Measurements from ENCODE around the gene TRMT61B. TPM values are rescaled to one million over a fixed set of nuclear protein-coding genes. Genes with fewer than 3 reads are reported as not detected.

TRMT61B gene
- total and polyA plus RNA-seq, 2 experiments from 2014 or later = 34.7 to 52.7 TPM

GRCh38 chr2:28802975-28803429 is 67.1 kb downstream of the TRMT61B start (continued):
- no peak for TF ChIP-seq STAT1 (IDR thresholded peaks at IDR 0.05; ENCODE audit: unreplicated experiment)
- TF ChIP-seq, protein P1, sequence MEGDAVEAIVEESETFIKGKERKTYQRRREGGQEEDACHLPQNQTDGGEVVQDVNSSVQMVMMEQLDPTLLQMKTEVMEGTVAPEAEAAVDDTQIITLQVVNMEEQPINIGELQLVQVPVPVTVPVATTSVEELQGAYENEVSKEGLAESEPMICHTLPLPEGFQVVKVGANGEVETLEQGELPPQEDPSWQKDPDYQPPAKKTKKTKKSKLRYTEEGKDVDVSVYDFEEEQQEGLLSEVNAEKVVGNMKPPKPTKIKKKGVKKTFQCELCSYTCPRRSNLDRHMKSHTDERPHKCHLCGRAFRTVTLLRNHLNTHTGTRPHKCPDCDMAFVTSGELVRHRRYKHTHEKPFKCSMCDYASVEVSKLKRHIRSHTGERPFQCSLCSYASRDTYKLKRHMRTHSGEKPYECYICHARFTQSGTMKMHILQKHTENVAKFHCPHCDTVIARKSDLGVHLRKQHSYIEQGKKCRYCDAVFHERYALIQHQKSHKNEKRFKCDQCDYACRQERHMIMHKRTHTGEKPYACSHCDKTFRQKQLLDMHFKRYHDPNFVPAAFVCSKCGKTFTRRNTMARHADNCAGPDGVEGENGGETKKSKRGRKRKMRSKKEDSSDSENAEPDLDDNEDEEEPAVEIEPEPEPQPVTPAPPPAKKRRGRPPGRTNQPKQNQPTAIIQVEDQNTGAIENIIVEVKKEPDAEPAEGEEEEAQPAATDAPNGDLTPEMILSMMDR (conservative IDR thresholded peaks at IDR 0.05; ENCODE audit: low read depth in 2 of 2) = no peak
- TF ChIP-seq ZNF331 (CRISPR knock-in tag; IDR thresholded peaks at IDR 0.05; ENCODE audit: low read depth) = no peak
- TF ChIP-seq, protein P2, sequence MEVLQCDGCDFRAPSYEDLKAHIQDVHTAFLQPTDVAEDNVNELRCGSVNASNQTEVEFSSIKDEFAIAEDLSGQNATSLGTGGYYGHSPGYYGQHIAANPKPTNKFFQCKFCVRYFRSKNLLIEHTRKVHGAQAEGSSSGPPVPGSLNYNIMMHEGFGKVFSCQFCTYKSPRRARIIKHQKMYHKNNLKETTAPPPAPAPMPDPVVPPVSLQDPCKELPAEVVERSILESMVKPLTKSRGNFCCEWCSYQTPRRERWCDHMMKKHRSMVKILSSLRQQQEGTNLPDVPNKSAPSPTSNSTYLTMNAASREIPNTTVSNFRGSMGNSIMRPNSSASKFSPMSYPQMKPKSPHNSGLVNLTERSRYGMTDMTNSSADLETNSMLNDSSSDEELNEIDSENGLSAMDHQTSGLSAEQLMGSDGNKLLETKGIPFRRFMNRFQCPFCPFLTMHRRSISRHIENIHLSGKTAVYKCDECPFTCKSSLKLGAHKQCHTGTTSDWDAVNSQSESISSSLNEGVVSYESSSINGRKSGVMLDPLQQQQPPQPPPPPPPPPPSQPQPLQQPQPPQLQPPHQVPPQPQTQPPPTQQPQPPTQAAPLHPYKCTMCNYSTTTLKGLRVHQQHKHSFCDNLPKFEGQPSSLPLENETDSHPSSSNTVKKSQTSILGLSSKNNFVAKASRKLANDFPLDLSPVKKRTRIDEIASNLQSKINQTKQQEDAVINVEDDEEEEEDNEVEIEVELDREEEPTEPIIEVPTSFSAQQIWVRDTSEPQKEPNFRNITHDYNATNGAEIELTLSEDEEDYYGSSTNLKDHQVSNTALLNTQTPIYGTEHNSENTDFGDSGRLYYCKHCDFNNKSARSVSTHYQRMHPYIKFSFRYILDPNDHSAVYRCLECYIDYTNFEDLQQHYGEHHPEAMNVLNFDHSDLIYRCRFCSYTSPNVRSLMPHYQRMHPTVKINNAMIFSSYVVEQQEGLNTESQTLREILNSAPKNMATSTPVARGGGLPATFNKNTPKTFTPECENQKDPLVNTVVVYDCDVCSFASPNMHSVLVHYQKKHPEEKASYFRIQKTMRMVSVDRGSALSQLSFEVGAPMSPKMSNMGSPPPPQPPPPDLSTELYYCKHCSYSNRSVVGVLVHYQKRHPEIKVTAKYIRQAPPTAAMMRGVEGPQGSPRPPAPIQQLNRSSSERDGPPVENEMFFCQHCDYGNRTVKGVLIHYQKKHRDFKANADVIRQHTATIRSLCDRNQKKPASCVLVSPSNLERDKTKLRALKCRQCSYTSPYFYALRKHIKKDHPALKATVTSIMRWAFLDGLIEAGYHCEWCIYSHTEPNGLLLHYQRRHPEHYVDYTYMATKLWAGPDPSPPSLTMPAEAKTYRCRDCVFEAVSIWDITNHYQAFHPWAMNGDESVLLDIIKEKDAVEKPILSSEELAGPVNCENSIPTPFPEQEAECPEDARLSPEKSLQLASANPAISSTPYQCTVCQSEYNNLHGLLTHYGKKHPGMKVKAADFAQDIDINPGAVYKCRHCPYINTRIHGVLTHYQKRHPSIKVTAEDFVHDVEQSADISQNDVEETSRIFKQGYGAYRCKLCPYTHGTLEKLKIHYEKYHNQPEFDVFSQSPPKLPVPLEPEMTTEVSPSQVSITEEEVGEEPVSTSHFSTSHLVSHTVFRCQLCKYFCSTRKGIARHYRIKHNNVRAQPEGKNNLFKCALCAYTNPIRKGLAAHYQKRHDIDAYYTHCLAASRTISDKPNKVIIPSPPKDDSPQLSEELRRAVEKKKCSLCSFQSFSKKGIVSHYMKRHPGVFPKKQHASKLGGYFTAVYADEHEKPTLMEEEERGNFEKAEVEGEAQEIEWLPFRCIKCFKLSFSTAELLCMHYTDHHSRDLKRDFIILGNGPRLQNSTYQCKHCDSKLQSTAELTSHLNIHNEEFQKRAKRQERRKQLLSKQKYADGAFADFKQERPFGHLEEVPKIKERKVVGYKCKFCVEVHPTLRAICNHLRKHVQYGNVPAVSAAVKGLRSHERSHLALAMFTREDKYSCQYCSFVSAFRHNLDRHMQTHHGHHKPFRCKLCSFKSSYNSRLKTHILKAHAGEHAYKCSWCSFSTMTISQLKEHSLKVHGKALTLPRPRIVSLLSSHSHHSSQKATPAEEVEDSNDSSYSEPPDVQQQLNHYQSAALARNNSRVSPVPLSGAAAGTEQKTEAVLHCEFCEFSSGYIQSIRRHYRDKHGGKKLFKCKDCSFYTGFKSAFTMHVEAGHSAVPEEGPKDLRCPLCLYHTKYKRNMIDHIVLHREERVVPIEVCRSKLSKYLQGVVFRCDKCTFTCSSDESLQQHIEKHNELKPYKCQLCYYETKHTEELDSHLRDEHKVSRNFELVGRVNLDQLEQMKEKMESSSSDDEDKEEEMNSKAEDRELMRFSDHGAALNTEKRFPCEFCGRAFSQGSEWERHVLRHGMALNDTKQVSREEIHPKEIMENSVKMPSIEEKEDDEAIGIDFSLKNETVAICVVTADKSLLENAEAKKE (CRISPR knock-in tag; IDR thresholded peaks at IDR 0.05) = no peak

DNA sequence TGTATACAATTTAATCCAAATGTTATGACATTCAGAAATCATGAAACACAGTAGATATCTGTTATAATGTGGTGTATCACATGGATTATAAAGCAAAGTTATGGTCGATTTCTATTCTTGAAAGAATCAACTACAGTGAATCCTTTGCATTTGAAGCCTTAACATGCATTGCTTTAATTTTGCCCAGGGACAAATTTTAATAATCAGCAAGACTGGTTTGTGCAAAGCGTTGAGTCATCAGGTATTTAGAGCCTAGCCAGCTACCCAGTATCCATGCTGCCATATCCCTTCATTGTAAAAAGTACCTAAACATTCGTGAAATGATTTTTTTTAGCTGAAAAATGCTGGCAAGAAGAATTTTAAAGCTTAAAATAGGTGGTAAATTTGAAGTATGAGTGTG is 68.4 kb downstream of the TRMT61B start:
- Mint-ChIP-seq H3K4me1 (no peaks in the 10 kb centered on the region), H3K4me3 (no peak overlapping the region), H3K27ac (peak overlapping the region; percentile 67), H3K27me3 (ENCODE audit: insufficient read depth, low read depth, poor library complexity) (no peaks in the 10 kb centered on the region), H3K36me3 (ENCODE audit: low read depth) (peaks cover 50% of the 10 kb centered on the region), H3K9me3 (no peaks in the 10 kb centered on the region)
- H3K9me2 ChIP-seq (ENCODE audit: insufficient read depth) = no peaks in the 10 kb centered on the region
- no peaks in the 10 kb centered on the region for H3K4me1 ChIP-seq (ENCODE audit: insufficient read depth)
- H3K36me3 ChIP-seq (ENCODE audit: insufficient read depth) = peaks cover 8% of the 10 kb centered on the region; the same call in 1 of the 2 replicates
- H3F3A ChIP-seq (replicated peaks; ENCODE audit: low read depth) = no peaks in the 10 kb centered on the region
- no peak overlapping the region for H3K4me2 ChIP-seq
- no peak overlapping the region for H3K27ac ChIP-seq (ENCODE audit: low read depth)
- no peaks in the 10 kb centered on the region for H3K27me3 ChIP-seq (ENCODE audit: insufficient read depth)
- H4K20me1 ChIP-seq (replicated peaks; ENCODE audit: insufficient read depth) = peaks cover 3% of the 10 kb centered on the region; the same call in 1 of the 2 replicates
- H3K4me3 ChIP-seq = no peak overlapping the region
- ATAC-seq (no peak), DNase-seq (ENCODE audit: low spot score) (no peak)
- H2AFZ ChIP-seq = no peak overlapping the region
- peaks cover 9% of the 10 kb centered on the region for H3K79me2 ChIP-seq (replicated peaks; ENCODE audit: insufficient read depth)
- TF ChIP-seq ETS1 (IDR thresholded peaks at IDR 0.05) (no peak), STAT1 (IDR thresholded peaks at IDR 0.05; ENCODE audit: unreplicated experiment) (no peak), ZNF331 (CRISPR knock-in tag; IDR thresholded peaks at IDR 0.05; ENCODE audit: low read depth) (no peak), ZNF114 (CRISPR knock-in tag; IDR thresholded peaks at IDR 0.05) (no peak), CREB1 (CRISPR knock-in tag; IDR thresholded peaks at IDR 0.05; ENCODE audit: low read depth) (no peak), EZH2 (IDR thresholded peaks at IDR 0.05; ENCODE audit: low read depth, unreplicated experiment) (no peak), REST (IDR thresholded peaks at IDR 0.05; ENCODE audit: unreplicated experiment) (no peak), JUNB (IDR thresholded peaks at IDR 0.05; ENCODE audit: unreplicated experiment) (no peak), NANOG (IDR thresholded peaks at IDR 0.05; ENCODE audit: borderline replicate concordance) (no peak)
